A549 (cell line): ENCODE measurements around the gene DBH.

Experiments
- CBX2 ChIP-seq: fragments of 200-600 bp; sonication (generic); IDR thresholded peaks from 2 replicates; pipeline ENCODE4 v1.6.1; 2016; ENCODE audit warnings: low read depth, mild to moderate bottlenecking, borderline replicate concordance
- CHD2 ChIP-seq: fragments of 150-350 bp; IDR thresholded peaks from 2 replicates; pipeline ENCODE4 v1.6.1; 2014; ENCODE audit warnings: low read length; ENCODE audit not compliant: partially characterized antibody
- CHD4 ChIP-seq: fragments of 200-600 bp; sonication (generic); IDR thresholded peaks from 2 replicates; pipeline ENCODE4 v1.6.1; 2016; ENCODE audit warnings: antibody characterized with exemption, mild to moderate bottlenecking, borderline replicate concordance
- HDAC2 ChIP-seq: fragments of 200-600 bp; sonication (generic); IDR thresholded peaks from 2 replicates; pipeline ENCODE4 v1.6.1; 2016
- POLR2A ChIP-seq: IDR thresholded peaks from 2 replicates; pipeline ENCODE4 v1.6.1; 2012; ENCODE audit warnings: mild to moderate bottlenecking, low read length
- RAD21 ChIP-seq, 2 experiments: fragments of >200 bp in 1 of 2; sonication (Bioruptor Twin) in 1 of 2; formaldehyde crosslinking in 1 of 2; IDR thresholded peaks in 1 of 2; conservative IDR thresholded peaks in 1 of 2; 2 replicates in 1 of 2; 3 replicates in 1 of 2; pipeline ENCODE4 v1.6.1; 2012 to 2018; ENCODE audit warnings: inconsistent platforms in 1 of 2
- RNF2 ChIP-seq: fragments of 200-600 bp; sonication (generic); IDR thresholded peaks from 2 replicates; pipeline ENCODE4 v1.6.1; 2016; ENCODE audit warnings: low read depth, mild to moderate bottlenecking, antibody characterized with exemption, moderate library complexity, borderline replicate concordance
- TP53 ChIP-seq: fragments of 250-450 bp; sonication (Bioruptor Pico); IDR thresholded peaks from 2 replicates; pipeline ENCODE4 v1.5.0; 2021; ENCODE audit warnings: mild to moderate bottlenecking, moderate library complexity
- TF ChIP-seq, protein P1 (sequence below): fragments of >200 bp; sonication (Bioruptor Twin); formaldehyde crosslinking; IDR thresholded peaks from 3 replicates; pipeline ENCODE4 v1.5.1; 2016
- TF ChIP-seq, protein P2 (sequence below): fragments of 250-450 bp; sonication (Bioruptor Pico); IDR thresholded peaks from 2 replicates; pipeline ENCODE4 v1.5.0; 2021; ENCODE audit warnings: mild to moderate bottlenecking, moderate library complexity, borderline replicate concordance
- TF ChIP-seq, protein P3 (sequence below): fragments of 200-600 bp; sonication (generic); IDR thresholded peaks from 2 replicates; pipeline ENCODE4 v1.6.1; 2016; ENCODE audit warnings: antibody characterized with exemption, mild to moderate bottlenecking, moderate library complexity

DNA sequence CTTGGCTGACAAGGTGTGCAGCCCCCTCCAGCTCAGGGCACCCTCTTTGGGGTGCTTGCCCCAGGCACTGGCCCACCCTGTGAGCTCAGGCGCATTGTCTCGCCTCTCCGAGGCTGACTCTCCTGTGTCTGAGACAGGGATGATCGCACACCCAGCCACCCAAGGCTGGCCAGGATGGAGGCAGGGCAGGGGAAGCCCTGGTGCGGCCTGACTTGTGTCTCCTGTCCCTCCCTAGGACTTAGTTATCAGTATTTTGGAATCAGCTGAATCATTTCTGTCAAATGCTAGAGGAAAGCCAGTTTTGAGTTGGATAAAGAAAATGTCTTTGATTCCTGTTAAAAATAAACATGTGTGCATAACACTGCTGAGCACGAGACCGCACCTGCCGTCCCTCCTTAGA, 2.5 kb upstream of the DBH start:
- no peak for TF ChIP-seq POLR2A
- TF ChIP-seq, protein P1, sequence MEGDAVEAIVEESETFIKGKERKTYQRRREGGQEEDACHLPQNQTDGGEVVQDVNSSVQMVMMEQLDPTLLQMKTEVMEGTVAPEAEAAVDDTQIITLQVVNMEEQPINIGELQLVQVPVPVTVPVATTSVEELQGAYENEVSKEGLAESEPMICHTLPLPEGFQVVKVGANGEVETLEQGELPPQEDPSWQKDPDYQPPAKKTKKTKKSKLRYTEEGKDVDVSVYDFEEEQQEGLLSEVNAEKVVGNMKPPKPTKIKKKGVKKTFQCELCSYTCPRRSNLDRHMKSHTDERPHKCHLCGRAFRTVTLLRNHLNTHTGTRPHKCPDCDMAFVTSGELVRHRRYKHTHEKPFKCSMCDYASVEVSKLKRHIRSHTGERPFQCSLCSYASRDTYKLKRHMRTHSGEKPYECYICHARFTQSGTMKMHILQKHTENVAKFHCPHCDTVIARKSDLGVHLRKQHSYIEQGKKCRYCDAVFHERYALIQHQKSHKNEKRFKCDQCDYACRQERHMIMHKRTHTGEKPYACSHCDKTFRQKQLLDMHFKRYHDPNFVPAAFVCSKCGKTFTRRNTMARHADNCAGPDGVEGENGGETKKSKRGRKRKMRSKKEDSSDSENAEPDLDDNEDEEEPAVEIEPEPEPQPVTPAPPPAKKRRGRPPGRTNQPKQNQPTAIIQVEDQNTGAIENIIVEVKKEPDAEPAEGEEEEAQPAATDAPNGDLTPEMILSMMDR = no peak
- no peak for TF ChIP-seq CHD4
- TF ChIP-seq, protein P2, sequence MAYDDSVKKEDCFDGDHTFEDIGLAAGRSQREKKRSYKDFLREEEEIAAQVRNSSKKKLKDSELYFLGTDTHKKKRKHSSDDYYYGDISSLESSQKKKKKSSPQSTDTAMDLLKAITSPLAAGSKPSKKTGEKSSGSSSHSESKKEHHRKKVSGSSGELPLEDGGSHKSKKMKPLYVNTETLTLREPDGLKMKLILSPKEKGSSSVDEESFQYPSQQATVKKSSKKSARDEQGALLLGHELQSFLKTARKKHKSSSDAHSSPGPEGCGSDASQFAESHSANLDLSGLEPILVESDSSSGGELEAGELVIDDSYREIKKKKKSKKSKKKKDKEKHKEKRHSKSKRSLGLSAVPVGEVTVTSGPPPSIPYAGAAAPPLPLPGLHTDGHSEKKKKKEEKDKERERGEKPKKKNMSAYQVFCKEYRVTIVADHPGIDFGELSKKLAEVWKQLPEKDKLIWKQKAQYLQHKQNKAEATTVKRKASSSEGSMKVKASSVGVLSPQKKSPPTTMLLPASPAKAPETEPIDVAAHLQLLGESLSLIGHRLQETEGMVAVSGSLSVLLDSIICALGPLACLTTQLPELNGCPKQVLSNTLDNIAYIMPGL (CRISPR knock-in tag) = no peak
- TF ChIP-seq, protein P3, sequence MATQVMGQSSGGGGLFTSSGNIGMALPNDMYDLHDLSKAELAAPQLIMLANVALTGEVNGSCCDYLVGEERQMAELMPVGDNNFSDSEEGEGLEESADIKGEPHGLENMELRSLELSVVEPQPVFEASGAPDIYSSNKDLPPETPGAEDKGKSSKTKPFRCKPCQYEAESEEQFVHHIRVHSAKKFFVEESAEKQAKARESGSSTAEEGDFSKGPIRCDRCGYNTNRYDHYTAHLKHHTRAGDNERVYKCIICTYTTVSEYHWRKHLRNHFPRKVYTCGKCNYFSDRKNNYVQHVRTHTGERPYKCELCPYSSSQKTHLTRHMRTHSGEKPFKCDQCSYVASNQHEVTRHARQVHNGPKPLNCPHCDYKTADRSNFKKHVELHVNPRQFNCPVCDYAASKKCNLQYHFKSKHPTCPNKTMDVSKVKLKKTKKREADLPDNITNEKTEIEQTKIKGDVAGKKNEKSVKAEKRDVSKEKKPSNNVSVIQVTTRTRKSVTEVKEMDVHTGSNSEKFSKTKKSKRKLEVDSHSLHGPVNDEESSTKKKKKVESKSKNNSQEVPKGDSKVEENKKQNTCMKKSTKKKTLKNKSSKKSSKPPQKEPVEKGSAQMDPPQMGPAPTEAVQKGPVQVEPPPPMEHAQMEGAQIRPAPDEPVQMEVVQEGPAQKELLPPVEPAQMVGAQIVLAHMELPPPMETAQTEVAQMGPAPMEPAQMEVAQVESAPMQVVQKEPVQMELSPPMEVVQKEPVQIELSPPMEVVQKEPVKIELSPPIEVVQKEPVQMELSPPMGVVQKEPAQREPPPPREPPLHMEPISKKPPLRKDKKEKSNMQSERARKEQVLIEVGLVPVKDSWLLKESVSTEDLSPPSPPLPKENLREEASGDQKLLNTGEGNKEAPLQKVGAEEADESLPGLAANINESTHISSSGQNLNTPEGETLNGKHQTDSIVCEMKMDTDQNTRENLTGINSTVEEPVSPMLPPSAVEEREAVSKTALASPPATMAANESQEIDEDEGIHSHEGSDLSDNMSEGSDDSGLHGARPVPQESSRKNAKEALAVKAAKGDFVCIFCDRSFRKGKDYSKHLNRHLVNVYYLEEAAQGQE = no peak
- TF ChIP-seq CBX2 = no peak
- no peak for TF ChIP-seq RAD21 (conservative IDR thresholded peaks at IDR 0.05 in 1 of 2, IDR thresholded peaks at IDR 0.05 in 1 of 2)
- TF ChIP-seq HDAC2 = no peak
- TF ChIP-seq CHD2 = no peak
- TF ChIP-seq RNF2 = no peak
- no peak for TF ChIP-seq TP53 (CRISPR knock-in tag)
